ENCODE results near the gene ARHGAP28.

Gene ARHGAP28

DNA sequence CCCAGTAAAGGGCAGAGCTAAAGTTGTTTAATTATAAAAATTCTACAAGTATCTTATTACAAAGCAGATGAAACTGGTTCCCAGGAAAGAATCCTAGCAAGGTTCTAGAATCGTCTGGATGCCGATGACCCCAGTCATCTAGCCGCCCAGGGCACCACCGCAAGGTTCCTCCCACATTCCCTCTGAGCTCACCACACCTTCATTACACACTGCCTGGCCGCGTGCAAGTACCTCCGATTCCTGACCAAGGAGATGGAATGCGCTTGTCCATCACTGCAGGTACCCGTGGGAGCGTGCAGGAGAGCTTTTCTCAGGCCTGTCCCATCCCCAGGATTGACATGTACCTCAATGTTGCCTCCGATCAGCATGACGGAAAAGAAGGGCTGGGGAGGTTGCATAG, 229.6 kb downstream of the ARHGAP28 start:
- DNase-seq (ENCODE audit: low read depth, low spot score), result no peak

- no peak for DNase-seq (ENCODE audit: low read depth, low spot score)
Measured at GRCh38 chr18:6960124-6960523, 230.6 kb downstream of the ARHGAP28 start.

GRCh38 chr18:6960656-6961055, 231.1 kb downstream of the ARHGAP28 start:
- DNase-seq (ENCODE audit: low read depth, low spot score), result no peak

DNA sequence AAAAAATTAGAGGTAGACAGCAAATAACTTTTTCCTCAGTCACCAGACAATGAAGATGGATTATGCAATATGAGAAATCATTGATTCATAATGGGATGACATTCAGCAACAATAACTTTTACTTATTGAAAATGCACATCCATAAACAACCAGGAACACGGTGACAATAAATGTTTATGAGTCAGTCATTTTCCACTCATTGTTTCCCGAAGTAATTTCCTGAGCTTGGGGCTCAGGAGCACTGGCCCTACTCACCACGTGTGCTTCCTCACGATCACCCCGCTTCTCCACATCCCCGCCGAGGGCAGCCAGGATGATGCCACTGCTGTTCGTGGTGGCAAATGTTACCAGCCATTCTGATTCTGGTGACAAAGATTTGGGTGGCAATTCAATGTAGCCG, 231.8 kb downstream of the ARHGAP28 start:
- DNase-seq (ENCODE audit: low read depth, low spot score), result no peak

DNA sequence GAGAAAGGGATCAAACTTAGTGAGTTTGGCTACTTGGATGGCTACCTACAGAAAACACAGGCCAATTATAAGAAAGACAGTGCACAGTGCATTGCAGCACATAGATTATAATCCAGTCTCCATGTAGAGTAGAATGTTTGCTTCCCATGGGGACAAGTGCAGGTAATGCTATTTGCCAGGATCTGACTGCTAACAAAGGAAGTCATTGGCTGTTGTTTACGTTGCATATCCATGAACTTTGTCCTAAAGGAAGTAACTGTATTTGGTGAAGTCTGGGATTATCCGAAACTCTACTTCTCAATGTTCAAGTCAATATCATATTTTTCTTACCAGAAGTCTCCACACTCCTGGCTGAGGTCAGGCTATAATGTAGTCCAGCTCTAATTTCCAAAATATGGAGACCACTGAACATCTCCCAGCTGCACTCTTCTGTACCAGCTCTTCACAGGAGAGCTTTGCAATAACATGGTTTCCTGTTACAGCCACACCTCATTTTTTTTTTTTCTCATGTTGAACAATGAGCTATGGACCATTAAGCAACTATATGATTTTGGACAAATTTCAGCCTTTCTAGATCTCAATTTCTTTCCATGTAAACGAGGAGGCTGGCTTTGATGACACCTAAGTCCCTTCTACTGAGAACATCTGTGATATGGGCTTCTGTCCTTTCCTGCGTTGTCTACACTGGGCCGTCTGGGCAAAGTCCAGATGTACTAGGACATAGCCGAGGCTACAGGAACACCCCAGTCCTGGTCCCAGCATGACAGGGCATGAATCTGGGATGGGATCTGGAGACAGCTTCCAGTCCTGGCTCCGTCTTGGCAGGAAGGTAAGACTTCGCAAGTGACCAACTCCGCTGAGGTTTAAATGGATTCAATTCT, 233.3 kb downstream of the ARHGAP28 start:
- no peak for DNase-seq (ENCODE audit: low read depth, low spot score)

GRCh38 chr18:6963452-6964097, 234.1 kb downstream of the ARHGAP28 start:
- DNase-seq (ENCODE audit: low read depth, low spot score), result no peak
